ENCODE data around the gene BNC2.

DNA sequence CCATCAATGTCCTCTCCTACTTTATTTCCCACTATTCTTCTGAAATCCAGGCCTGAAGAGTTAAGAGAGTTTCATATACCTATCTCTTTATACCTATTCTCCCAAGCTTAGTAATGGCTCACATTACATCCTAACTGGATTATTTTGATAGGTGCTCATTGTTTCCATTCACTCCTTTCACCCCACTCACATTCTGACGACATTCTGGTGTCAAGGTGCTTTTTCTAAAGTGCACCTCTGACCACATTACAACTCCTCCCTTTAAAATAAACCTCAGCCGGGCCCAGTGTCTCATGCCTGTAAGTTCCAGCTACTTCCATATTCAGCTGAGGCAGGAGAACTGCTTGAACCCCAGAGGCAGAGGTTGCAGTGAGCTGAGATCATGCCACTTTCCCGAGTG, 417.1 kb downstream of the BNC2 start:
- TF ChIP-seq GATA2 (IDR thresholded peaks at IDR 0.05; ENCODE audit: low read depth, low read length): no peak
- no peak for TF ChIP-seq GATA3 (IDR thresholded peaks at IDR 0.05; ENCODE audit: low read depth, low read length)
